ENCODE data around the gene RFPL1.

The RFPL1 gene

DNA sequence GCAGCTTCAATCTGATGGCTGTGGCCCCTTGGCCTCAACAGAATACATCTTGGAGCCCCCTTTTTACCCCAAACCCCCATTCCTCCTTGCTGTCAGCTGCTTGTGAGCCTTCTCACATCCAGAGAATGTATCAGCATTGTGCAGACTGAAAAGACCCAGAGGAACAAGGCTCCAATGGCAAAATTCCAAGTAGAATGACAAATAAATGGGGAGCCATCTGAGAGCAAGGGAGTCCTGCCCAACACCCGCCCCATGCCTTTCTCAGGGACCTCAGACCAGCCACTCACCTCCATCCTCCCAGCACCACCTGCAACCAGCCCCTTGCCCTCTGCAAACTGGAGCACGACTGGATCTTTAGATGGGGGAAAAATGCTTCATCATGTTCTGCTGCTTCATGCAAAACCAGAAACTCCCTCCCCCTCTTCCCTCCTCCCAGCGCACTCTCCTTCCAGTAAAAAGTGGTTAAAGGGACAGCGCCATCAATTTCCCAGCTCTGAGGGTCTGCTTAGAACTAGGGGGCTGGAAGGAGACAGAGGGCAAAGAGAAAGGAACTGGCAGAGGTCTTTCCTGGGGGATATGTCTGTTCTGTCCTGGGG lies 39.4 kb downstream of the RFPL1 start:
- H3K4me3 ChIP-seq (ENCODE audit: low read depth, low read length): no peak overlapping the region
- TF ChIP-seq, protein P1, sequence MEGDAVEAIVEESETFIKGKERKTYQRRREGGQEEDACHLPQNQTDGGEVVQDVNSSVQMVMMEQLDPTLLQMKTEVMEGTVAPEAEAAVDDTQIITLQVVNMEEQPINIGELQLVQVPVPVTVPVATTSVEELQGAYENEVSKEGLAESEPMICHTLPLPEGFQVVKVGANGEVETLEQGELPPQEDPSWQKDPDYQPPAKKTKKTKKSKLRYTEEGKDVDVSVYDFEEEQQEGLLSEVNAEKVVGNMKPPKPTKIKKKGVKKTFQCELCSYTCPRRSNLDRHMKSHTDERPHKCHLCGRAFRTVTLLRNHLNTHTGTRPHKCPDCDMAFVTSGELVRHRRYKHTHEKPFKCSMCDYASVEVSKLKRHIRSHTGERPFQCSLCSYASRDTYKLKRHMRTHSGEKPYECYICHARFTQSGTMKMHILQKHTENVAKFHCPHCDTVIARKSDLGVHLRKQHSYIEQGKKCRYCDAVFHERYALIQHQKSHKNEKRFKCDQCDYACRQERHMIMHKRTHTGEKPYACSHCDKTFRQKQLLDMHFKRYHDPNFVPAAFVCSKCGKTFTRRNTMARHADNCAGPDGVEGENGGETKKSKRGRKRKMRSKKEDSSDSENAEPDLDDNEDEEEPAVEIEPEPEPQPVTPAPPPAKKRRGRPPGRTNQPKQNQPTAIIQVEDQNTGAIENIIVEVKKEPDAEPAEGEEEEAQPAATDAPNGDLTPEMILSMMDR (IDR thresholded peaks at IDR 0.05; ENCODE audit: low read depth, low read length, missing control alignments): no peak
- peaks cover 37% of the 10 kb centered on the region for H3K27me3 ChIP-seq (replicated peaks)
- H3K36me3 ChIP-seq (replicated peaks): no peaks in the 10 kb centered on the region
- no peak overlapping the region for H3K27ac ChIP-seq
- DNase-seq: no peak
- in situ Hi-C loops (cut with HindIII; ENCODE audit: low pct_ligation_motif_present, low sequenced_read_pairs): no loop called here

DNA sequence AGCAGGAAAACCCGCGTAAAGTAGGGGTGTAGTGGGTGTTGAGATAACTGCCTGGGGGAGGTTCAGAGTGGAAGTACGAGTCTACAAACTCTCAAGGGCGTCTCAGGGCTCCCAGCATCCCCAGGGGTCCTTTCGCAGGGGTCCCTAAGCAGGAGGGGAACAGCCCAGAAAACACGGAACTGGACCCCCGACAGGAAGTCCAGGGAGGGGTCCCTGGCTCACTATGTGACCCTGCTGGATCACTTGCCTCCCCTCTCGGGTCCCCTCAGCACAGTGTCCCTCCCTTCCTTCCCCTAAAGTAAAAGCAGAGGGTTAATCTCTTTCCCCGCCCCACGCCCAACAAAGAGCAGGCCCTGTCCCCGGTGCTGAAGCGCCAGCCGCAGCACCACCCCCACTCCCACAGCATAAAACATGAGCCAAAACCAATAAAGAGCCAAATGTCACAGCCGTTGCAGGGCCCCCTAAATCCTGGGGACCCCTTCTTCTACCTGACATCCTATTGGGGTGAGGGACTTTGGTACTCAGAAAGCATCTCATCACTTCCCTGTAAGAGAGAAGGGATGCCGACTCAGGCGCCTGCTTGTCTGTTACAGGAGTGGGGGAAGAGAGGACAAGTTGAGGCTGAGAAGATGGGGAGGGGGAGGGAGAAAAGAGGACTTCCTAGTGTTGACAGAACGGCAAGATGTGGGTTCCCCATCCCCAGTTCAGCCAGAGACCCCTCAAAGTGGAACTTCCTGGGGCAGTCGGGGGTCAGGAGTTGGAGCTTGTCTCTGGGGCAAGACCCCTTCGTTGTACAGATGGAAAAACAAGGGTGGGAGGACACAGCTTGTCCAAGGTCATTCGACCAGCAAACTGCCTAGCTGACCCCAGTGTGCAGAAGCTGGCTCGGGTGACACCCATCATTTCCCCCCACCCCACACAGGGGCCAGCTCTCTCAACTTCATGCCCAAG lies 40.2 kb downstream of the RFPL1 start:
- H3K36me3 ChIP-seq (replicated peaks): no peaks in the 10 kb centered on the region
- H3K4me3 ChIP-seq (ENCODE audit: low read depth, low read length): no peak overlapping the region
- no peak overlapping the region for H3K27ac ChIP-seq
- TF ChIP-seq, protein P1 (IDR thresholded peaks at IDR 0.05; ENCODE audit: low read depth, low read length, missing control alignments): no peak
- in situ Hi-C loops (cut with HindIII; ENCODE audit: low pct_ligation_motif_present, low sequenced_read_pairs): no loop called here
- DNase-seq: no peak
- peaks cover 37% of the 10 kb centered on the region for H3K27me3 ChIP-seq (replicated peaks)

DNA sequence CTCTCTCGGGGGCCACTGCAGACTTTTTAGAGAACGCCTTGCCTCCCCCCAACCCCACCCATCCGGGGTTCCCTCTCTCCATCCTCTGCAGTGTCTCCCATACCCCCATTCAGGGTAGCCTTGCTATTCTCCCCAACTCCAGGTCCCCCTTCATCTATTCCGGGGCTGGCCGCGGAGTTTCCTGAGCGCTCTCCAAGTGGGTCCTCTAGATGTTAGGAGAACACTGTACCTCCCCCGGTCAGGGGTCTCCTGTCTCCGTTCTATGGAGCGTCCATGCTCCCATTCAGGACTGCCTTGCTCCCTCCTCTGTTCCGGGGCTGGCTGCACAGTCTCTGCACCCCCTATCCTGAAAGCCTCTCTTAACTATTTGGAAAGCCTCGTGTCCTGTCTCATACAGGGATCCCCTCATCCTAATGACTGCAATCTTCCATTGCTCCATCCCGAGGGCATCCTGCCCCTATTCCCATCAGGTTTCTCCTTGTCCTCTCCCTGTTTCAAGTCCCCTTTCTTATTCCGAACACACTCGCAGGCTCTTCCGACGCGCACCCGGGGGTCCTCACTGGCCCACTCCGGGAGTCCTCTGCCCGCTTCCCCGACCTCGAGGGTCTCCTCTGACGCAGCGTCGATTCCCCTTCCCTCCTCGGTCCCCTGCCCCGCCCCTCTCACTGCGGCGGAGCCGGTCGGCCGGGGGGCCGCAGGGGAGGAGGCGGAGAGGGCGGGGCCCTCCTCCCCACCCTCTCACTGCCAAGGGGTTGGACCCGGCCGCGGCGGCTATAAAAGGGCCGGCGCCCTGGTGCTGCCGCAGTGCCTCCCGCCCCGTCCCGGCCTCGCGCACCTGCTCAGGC lies 41.3 kb downstream of the RFPL1 start, which contains the start of gene NEFH:
Gene NEFH, plus strand, starts transcription at position 802 of the 845 bp plus-strand sequence. CDS start 45 bp downstream, outside the sequence.
- Histone ChIP-seq H3K4me3 (ENCODE audit: low read depth, low read length) (peak within 1 kb of the TSS; percentile 38), H3K27ac (no peak within 1 kb of the TSS), H3K36me3 (replicated peaks) (no peaks in the 10 kb centered on the region), H3K27me3 (replicated peaks) (peaks cover 37% of the 10 kb centered on the region)
- TF ChIP-seq, protein P1 (IDR thresholded peaks at IDR 0.05; ENCODE audit: low read depth, low read length, missing control alignments): no peak
- in situ Hi-C loops (cut with HindIII; ENCODE audit: low pct_ligation_motif_present, low sequenced_read_pairs): no loop called here
- DNase-seq: no peak

DNA sequence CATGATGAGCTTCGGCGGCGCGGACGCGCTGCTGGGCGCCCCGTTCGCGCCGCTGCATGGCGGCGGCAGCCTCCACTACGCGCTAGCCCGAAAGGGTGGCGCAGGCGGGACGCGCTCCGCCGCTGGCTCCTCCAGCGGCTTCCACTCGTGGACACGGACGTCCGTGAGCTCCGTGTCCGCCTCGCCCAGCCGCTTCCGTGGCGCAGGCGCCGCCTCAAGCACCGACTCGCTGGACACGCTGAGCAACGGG lies 41.8 kb downstream of the RFPL1 start:
- in situ Hi-C loops (cut with HindIII; ENCODE audit: low pct_ligation_motif_present, low sequenced_read_pairs): no loop called here
- Histone ChIP-seq H3K27ac (no peak overlapping the region), H3K36me3 (replicated peaks) (no peaks in the 10 kb centered on the region), H3K4me3 (ENCODE audit: low read depth, low read length) (no peak overlapping the region), H3K27me3 (replicated peaks) (peaks cover 37% of the 10 kb centered on the region)
- TF ChIP-seq, protein P1 (IDR thresholded peaks at IDR 0.05; ENCODE audit: low read depth, low read length, missing control alignments): no peak
- no peak for DNase-seq

DNA sequence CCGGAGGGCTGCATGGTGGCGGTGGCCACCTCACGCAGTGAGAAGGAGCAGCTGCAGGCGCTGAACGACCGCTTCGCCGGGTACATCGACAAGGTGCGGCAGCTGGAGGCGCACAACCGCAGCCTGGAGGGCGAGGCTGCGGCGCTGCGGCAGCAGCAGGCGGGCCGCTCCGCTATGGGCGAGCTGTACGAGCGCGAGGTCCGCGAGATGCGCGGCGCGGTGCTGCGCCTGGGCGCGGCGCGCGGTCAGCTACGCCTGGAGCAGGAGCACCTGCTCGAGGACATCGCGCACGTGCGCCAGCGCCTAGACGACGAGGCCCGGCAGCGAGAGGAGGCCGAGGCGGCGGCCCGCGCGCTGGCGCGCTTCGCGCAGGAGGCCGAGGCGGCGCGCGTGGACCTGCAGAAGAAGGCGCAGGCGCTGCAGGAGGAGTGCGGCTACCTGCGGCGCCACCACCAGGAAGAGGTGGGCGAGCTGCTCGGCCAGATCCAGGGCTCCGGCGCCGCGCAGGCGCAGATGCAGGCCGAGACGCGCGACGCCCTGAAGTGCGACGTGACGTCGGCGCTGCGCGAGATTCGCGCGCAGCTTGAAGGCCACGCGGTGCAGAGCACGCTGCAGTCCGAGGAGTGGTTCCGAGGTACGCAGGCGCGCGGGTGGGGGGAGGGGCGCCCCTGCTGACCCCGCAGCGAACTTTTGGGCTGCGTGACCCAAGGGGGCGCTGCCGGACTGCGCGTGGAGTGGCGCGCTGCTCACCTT lies 42.3 kb downstream of the RFPL1 start:
- peak overlapping the region; percentile 38 for H3K4me3 ChIP-seq (ENCODE audit: low read depth, low read length)
- TF ChIP-seq, protein P1 (IDR thresholded peaks at IDR 0.05; ENCODE audit: low read depth, low read length, missing control alignments): no peak
- H3K27me3 ChIP-seq (replicated peaks): peaks cover 37% of the 10 kb centered on the region
- no peak overlapping the region for H3K27ac ChIP-seq
- no peaks in the 10 kb centered on the region for H3K36me3 ChIP-seq (replicated peaks)
- no peak for DNase-seq
- in situ Hi-C loops (cut with HindIII; ENCODE audit: low pct_ligation_motif_present, low sequenced_read_pairs): no loop called here
